Right lobe of liver (tissue), 6 donors: Measurements from ENCODE around the gene UQCC2. TPM values are rescaled to one million over a fixed set of nuclear protein-coding genes. Genes with fewer than 3 reads are reported as not detected.

Source experiments
- ATAC-seq, 4 donors: fragments of 200-7000 bp; cut with Tn5 transposase; one replicate each; pipeline ENCODE4 v1.9.1; 2020; ENCODE audit warnings: mild to moderate bottlenecking in 4 of 4, moderate library complexity in 4 of 4
- DNase-seq, 3 donors: peaks; one replicate each; pipeline ENCODE4 v3.0.0-alpha.2; 2020
- H3K27ac ChIP-seq, 3 donors: fragments of 200-600 bp; one replicate each; pipeline ENCODE4 v1.8.0; 2022
- H3K27me3 ChIP-seq, 2 donors: fragments of 200-600 bp; one replicate each; pipeline ENCODE4 v1.8.0; 2022
- H3K36me3 ChIP-seq, 4 donors: fragments of 200-600 bp; sonication (generic) in 1 of 4; one replicate each; pipeline versions ENCODE4 v1.5.1 to v1.8.0; 2017 to 2022; ENCODE audit warnings: control low read depth in 1 of 4
- H3K4me1 ChIP-seq, 4 donors: fragments of 200-600 bp; sonication (generic) in 1 of 4; one replicate each; pipeline versions ENCODE4 v1.5.1 to v1.8.0; 2017 to 2022; ENCODE audit warnings: control low read depth in 1 of 4
- H3K4me3 ChIP-seq, 3 donors: fragments of 200-600 bp; one replicate each; pipeline ENCODE4 v1.8.0; 2022
- H3K9me3 ChIP-seq, 4 donors: fragments of 200-600 bp; sonication (generic) in 1 of 4; one replicate each; pipeline versions ENCODE4 v1.5.1 to v1.8.0; 2017 to 2022; ENCODE audit warnings: control low read depth in 1 of 4
- POLR2A ChIP-seq: fragments of 450-650 bp; IDR thresholded peaks from one replicate; pipeline ENCODE4 v1.6.1; 2017; ENCODE audit warnings: antibody characterized with exemption, mild to moderate bottlenecking
- WGBS: methylation state at CpG from one replicate; pipeline ENCODE4 v1.1.6; 2018; ENCODE audit warnings: low coverage, low lambda C conversion rate; ENCODE audit not compliant: insufficient coverage; ENCODE audit errors: missing lambda C conversion rate; 5-methylcytosine and 5-hydroxymethylcytosine counted together
- intact Hi-C, 2 donors: fragments of 100-400 bp; cut with DNase I; formaldehyde crosslinking; loops; one replicate each; pipeline versions ENCODE4 v1.11.2 to v1.14.1; 2022
- total RNA-seq, 6 experiments: library from RNA; depleted of rRNA in 2 of 6; stranded (reverse); fragments of >200 nt in 2 of 6; fragmentation: NEBNext Ultra II Directional in 3 of 6; extraction: Animal tissue kit (Norgen Biotek cat#: 25700) in 3 of 6; gene quantifications; one replicate each; pipeline versions ENCODE4 v1.1.0 to v1.2.4, GENCODE V29; 2016 to 2023
- TF ChIP-seq, protein P1 (sequence below), 4 donors: fragments of 200-600 bp in 3 of 4; fragments of 450-650 bp in 1 of 4; IDR thresholded peaks; one replicate each; pipeline versions ENCODE4 v1.5.1 to v1.8.0; 2016 to 2022; ENCODE audit warnings: antibody characterized with exemption in 4 of 4, mild to moderate bottlenecking in 2 of 4
- donor health status: DM: no; HTN: yes; CAD: no.
- donor health status: DM: no; HTN: no; CAD: no.
- donor health status: DM: no; HTN: no; CAD: no.
- donor health status: DM: no; HTN: yes; CAD: no.
- donor health status: DM: no; HTN: yes; CAD: no.

The UQCC2 gene
- total RNA-seq, 6 experiments from 2014 or later, result 23.7 to 38.4 (median 31.5) TPM

DNA sequence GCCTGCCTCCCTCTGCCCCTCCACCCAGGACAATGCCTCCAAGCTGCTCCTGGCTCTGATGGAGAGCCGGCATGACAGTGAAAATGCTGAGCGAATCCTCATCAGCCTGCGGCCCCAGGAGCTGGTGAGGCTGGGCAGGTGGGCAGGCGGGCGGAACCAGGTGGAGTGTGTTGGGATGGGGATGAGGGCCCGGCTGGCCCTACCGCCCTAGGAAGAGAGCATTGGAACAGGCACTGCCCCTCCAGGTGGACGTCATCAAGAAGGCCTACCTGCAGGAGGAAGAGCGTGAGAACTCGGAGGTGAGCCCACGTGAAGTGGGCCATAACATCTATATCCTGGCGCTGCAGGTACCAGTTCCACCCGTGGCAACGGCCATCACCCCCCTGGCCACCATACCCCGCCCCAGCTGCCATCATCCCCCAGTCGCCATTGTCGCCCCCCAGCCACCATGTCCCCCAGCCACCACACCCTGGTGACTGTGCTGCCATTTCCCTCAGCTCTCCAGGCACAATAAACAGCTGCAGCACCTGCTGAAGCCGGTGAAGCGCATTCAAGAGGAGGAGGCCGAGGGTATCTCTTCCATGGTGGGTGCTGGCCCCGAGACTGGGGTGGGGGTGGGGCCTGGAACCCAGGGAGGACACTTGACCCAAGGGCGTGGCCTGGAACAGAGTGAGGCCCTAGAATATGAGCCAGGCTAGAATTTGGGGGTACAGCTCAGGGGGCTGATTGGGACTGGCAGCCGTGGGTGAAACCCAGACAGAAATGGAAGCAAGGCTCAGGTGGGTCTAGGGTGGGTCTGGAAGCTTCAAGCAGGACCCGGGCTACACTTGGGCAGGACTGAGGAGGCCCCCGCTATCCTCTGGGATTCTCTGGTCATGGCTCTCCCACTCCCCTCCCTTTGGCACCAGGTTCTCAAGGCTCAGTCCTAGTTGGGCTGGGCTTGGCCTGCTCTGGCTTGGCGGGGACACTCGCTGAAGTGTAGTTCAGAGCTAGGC lies 24.2 kb downstream of the UQCC2 start:
- Histone ChIP-seq H3K27me3 (no peaks in the 10 kb centered on the region), H3K4me3 (no peak overlapping the region), H3K27ac (no peak overlapping the region), H3K9me3 (no peaks in the 10 kb centered on the region), H3K4me1 (no peaks in the 10 kb centered on the region), H3K36me3 (no peaks in the 10 kb centered on the region)
- intact Hi-C loops, result loop anchor here in 1 of 2 donors (5.0 kb wide), 1 partner anchor 85 kb away; no protein-coding TSS in a partner anchor
- 70% methylated on average over 2 of the region's 27 CpGs for WGBS
- no peak for ATAC-seq
- TF ChIP-seq, protein P1, sequence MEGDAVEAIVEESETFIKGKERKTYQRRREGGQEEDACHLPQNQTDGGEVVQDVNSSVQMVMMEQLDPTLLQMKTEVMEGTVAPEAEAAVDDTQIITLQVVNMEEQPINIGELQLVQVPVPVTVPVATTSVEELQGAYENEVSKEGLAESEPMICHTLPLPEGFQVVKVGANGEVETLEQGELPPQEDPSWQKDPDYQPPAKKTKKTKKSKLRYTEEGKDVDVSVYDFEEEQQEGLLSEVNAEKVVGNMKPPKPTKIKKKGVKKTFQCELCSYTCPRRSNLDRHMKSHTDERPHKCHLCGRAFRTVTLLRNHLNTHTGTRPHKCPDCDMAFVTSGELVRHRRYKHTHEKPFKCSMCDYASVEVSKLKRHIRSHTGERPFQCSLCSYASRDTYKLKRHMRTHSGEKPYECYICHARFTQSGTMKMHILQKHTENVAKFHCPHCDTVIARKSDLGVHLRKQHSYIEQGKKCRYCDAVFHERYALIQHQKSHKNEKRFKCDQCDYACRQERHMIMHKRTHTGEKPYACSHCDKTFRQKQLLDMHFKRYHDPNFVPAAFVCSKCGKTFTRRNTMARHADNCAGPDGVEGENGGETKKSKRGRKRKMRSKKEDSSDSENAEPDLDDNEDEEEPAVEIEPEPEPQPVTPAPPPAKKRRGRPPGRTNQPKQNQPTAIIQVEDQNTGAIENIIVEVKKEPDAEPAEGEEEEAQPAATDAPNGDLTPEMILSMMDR (IDR thresholded peaks at IDR 0.05), result no peak
- no peak for TF ChIP-seq POLR2A
- DNase-seq, result no peak

DNA sequence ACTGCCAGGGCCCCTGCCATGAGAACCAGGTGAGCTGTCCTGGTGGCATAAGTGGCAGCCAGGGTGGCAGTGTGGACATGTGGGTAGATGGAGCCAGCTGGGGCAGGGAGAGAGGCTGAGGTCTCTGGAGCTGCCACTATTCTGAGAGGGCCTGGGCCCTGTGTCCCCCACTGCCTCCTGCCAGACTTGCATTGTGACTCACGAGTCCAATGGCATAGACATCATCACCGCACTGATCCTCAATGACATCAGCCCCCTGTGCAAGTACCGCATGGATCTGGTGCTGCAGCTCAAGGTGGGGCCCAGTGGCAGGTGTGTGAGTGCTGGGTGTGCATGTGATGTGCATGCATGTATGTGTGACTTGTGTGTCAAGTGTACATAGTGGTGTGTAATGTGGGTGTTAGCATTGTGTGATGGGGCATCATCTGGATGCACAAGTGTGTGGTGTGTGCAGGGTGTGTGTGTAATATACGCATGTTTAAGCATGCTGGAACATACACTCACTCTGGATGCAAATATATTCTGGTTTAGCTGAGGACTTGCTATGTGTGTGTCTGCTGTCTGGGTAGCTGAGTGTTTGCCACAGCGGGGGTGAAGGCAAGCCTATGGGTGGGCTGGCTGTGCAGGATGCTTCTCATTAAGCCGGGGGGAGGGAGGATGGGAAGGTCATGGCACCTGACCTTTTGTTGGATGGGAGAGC lies 25.1 kb downstream of the UQCC2 start:
- ATAC-seq (no peak), DNase-seq (no peak)
- H3K9me3 ChIP-seq, result no peaks in the 10 kb centered on the region
- TF ChIP-seq, protein P1 (IDR thresholded peaks at IDR 0.05), result no peak
- no peak for TF ChIP-seq POLR2A
- no peaks in the 10 kb centered on the region for H3K27me3 ChIP-seq
- 51% methylated on average over 5 of the region's 6 CpGs for WGBS
- H3K36me3 ChIP-seq, result no peaks in the 10 kb centered on the region
- H3K4me1 ChIP-seq, result no peaks in the 10 kb centered on the region
- no peak overlapping the region for H3K27ac ChIP-seq
- intact Hi-C loops, result loop anchor here in 1 of 2 donors (5.0 kb wide), 1 partner anchor 84 kb away; no protein-coding TSS in a partner anchor
- no peak overlapping the region for H3K4me3 ChIP-seq

DNA sequence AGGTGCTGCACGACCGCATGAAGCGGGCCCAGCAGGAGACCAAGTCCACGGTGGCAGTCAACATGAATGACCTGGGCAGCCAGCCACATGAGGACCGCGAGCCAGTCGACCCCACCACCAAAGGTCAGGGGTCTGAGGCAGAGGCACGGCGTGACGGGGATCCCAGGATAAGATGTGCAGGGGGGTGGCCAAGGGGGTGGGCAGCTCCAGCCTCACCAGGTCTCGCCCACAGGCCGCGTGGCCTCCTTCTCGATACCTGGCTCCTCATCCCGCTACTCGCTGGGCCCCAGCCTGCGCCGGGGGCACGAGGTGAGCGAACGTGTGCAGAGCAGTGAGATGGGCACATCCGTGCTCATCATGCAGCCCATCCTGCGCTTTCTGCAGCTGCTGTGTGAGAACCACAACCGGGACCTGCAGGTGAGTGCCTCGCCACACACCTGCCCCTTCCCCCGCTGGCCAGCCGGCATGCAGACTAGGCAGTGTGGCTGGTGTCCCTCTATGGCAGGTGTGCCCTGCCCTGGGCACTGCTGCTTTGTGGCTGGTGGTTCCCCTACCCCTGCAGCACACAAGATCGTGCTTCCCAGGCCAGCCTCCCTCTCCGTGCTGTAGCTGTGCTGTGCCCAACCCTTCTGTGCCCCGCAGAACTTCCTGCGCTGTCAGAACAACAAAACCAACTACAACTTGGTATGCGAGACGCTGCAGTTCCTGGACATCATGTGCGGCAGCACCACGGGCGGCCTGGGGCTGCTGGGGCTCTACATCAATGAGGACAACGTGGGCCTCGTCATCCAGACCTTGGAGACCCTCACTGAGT lies 25.9 kb downstream of the UQCC2 start:
- ATAC-seq (no peak), DNase-seq (no peak)
- WGBS, result 40% methylated on average over 1 of the region's 38 CpGs
- intact Hi-C loops, result loop anchor here in 1 of 2 donors (5.0 kb wide), 1 partner anchor 83 kb away; no protein-coding TSS in a partner anchor
- no peaks in the 10 kb centered on the region for H3K9me3 ChIP-seq
- no peak overlapping the region for H3K4me3 ChIP-seq
- no peak overlapping the region for H3K27ac ChIP-seq
- no peaks in the 10 kb centered on the region for H3K4me1 ChIP-seq
- TF ChIP-seq, protein P1 (IDR thresholded peaks at IDR 0.05), result no peak
- no peak for TF ChIP-seq POLR2A
- no peaks in the 10 kb centered on the region for H3K27me3 ChIP-seq
- no peaks in the 10 kb centered on the region for H3K36me3 ChIP-seq

DNA sequence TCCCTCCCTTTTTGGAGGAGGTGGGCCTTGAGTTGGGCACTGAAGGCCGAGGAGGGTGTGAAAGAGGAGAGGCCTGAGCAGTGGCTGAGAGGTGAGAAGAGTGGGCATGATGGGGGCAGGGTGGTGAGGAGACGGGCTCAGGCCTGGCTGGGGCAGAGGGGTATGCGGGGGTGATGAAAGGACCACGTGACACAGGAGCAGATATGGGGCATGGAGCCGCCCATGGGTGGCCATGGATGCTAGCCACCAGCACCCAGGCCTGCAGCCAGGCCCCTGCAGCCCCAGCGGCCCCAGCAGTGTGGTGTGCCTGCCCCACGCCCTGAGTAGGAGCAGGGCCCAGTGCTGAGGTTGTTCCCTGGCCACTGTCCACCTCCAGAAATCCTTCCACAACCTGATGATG lies 26.5 kb downstream of the UQCC2 start:
- 78% methylated on average over 2 of the region's 7 CpGs for WGBS

More for the DNA sequence above, 26.5 kb downstream of the UQCC2 start:
- ATAC-seq (no peak), DNase-seq (peak in 1 of 3 donors; percentile 46)
- no peaks in the 10 kb centered on the region for H3K9me3 ChIP-seq
- no peak overlapping the region for H3K4me3 ChIP-seq
- intact Hi-C loops, result loop anchor here in 1 of 2 donors (5.0 kb wide), 1 partner anchor 83 kb away; no protein-coding TSS in a partner anchor
- no peak overlapping the region for H3K27ac ChIP-seq
- no peak for TF ChIP-seq POLR2A
- TF ChIP-seq, protein P1 (IDR thresholded peaks at IDR 0.05), result no peak
- no peaks in the 10 kb centered on the region for H3K4me1 ChIP-seq
- no peaks in the 10 kb centered on the region for H3K27me3 ChIP-seq
- no peaks in the 10 kb centered on the region for H3K36me3 ChIP-seq
